ENCODE data around the gene TMEM82.

Gene TMEM82

GRCh38 chr1:15736038-15736891 lies 6.0 kb upstream of the TMEM82 start, which contains the start of gene SLC25A34:
TSS of gene SLC25A34 (plus strand) at chr1:15736258. CDS start at chr1:15736486, 228 bp downstream.
- DNase-seq (ENCODE audit: low read depth) = no peak

DNA sequence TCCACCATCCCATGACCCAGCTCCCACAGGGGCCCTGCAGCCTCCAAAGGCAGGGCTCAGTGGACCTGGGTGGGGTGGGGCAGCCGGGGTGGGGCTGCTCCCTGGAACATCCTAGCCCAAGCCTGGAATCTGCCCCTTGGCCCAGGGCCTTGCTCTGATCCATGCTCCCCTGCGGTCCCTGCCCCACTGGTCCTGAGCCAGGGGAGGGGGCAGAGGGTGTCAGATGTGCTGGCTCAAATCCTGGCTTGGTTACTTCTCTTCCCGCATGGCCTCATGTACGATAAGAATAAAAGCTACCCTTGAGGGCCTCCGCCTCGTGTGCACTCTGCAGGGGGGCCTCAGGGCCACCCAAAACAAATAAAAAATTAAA lies 5.4 kb upstream of the TMEM82 start:
- DNase-seq (ENCODE audit: low read depth) = no peak

DNA sequence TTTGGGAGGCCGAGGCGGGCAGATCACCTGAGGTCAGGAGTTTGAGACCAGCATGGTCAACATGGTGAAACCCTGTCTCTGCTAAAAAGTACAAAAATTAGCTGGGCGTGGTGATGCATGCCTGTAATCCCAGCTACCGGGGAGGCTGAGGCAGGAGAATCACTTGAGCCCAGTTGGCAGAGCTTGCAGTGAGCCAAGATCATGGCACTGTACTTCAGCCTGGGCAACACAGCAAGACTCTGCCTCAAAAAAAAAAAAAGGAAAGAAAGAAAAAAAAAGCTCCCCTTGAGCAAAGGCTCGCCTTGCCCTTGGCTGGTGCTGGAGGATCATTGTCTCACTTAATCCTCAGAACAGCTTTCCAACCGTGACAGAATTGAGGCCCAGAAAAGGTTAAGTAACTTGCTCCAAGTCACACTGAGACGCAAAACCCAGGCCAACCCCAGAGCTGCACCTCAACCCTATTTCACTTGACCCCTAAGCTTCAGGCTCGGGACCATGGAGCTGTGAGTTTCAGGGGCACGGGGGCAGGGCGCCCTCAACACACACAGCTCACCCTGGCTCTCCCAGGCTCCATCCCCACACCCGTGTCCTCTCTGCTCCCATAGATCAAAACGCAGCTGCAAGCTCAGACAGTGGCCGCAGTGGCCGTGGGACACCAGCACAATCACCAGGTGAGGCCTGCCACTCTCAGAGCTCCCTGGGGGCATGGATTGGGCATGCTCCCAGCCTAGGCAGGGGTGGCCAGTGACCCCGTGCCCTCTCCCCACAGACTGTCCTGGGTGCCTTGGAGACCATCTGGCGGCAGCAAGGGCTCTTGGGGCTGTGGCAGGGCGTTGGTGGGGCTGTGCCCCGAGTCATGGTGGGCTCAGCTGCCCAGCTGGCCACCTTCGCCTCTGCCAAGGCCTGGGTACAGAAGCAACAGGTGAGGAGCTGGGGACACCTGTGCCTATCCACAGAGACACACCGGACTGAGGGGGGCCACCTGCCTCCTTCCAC lies 4.7 kb upstream of the TMEM82 start:
- no peak for DNase-seq (ENCODE audit: low read depth)

DNA sequence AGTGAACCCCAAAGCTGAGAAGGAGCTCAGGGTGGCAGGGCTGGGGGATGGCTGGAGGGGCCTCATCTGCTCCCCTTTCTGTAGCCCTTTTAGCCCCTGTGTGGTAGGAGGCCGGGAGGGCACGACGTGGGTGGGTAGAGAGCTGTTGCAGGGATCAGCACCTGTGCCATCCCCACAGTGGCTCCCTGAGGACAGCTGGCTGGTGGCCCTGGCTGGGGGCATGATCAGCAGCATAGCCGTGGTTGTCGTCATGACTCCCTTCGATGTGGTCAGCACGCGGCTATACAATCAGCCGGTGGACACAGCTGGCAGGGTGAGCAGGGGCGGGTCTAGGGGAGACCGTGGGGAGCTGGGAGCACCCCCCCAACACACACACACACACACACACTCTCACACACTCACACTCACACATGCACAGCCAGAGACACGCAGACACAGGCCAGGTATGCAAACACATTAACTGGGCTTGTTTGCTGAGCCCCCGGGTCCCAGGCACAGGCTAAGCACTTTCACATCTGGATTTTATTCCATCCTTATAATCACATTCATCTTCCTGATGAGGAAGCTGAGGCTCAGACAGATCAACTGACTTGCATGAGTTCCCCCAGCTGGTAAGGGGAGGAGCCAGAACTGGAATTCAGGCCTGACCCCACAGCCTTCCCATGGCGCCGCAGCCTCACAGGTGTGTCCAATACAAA lies 3.7 kb upstream of the TMEM82 start:
- DNase-seq (ENCODE audit: low read depth) = no peak

GRCh38 chr1:15739259-15739658 lies 3.0 kb upstream of the TMEM82 start:
- DNase-seq (ENCODE audit: low read depth) = no peak

DNA sequence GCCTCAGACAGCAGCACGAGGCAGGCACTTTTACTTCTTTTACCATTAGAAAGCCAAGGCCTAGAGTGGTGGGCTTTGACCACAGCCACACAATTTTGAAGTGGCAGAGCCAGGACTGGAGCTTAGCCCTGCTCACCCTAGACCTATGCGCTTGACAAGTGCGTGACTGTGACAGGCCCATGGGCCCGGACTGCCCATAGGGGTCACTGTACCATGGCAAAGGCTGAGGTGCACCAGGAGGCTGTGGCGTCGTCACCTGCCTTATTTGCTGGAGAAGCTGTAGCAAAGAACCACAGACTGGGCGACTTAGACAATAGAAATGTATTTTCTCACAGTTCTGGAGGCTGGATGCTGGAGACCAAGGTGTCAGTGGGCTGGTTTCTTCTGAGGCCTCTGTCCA lies 2.6 kb upstream of the TMEM82 start:
- DNase-seq (ENCODE audit: low read depth) = no peak

DNA sequence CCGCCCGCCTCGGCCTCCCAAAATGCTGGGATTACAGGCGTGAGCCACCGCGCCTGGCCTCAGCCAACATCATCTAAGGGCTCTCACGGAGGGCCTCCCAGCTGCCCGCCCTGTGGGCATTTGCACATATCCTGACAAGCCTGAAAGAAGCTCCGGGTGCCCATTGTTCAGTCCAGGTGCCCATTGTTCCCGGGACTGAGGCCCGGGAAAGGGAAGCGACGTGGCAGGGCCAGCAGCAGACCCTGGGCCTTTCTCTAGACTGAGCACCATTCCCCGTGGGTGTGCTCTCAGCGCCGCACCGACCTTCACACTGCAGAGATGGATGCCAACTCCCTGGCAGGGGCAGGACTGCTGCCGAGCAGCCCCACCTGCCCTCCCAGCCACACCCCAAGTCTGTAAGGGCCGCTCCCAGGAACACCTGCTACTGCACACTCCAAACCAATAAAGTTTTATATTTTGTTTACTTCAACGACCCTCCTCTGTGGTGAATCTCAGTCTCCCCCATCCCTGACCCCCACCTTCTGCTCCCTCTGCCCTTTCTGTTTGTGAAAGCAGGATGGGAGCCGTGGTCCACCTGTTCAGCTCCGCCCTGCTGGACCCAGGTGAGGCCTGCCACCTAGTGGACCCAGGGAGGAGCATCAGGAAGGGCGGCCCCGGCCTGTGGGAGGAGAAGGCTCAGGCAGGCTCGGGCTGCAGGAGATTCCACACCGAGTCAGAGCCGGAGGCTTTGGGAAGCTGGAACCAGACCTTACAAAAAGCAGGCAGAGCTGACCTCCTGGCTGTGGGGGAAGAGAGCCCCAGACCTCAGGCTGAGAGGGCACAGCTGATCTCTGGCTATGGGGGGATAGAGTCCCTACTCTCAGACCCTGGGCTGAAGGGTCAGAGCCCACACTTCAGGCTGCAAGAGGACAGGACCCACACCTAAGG lies 1.1 kb upstream of the TMEM82 start:
- peak; percentile 27 for DNase-seq (ENCODE audit: low read depth)

GRCh38 chr1:15744122-15744679 lies 1.9 kb downstream of the TMEM82 start:
- no peak for DNase-seq (ENCODE audit: low read depth)

DNA sequence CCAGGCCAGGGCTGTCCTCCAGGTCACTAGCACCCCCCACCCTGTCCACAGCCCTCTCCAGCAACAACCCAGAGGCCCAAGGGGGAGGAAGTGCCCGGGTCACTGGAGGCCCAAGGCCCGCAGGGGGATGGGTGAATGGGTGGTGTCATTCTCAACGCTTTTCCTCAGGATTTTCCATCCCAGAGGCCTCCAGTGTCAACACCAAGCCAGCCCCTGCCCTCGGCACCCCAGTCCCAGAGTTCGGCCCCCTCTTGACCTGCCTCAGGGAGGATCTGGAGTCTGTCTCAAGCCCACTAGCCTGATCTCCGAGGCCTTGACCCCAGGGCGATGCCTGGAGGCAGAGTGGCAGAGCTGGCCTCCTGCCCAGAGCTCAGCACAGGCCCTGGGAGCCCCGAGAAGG lies 5.1 kb downstream of the TMEM82 start:
- no peak for DNase-seq (ENCODE audit: low read depth)

DNA sequence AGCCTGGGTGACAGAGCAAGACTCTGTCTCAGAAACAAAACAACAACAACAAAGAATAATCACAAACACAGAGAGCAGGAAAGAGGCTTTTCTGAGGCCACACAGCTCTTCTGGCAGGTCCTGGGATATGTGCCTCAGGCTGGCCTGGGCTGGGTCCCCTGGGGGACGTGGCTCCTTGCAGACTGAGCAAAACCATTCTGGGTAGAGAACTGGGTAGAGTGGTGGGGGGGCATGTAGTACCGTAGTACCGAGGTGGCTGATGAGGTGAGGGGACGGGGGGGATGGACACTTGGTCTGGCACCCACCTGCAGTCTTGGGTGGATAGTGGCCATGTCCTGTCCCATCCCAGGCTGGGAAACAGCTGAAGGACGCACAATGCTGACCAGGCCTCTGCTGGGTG lies 6.0 kb downstream of the TMEM82 start:
- DNase-seq (ENCODE audit: low read depth) = no peak

DNA sequence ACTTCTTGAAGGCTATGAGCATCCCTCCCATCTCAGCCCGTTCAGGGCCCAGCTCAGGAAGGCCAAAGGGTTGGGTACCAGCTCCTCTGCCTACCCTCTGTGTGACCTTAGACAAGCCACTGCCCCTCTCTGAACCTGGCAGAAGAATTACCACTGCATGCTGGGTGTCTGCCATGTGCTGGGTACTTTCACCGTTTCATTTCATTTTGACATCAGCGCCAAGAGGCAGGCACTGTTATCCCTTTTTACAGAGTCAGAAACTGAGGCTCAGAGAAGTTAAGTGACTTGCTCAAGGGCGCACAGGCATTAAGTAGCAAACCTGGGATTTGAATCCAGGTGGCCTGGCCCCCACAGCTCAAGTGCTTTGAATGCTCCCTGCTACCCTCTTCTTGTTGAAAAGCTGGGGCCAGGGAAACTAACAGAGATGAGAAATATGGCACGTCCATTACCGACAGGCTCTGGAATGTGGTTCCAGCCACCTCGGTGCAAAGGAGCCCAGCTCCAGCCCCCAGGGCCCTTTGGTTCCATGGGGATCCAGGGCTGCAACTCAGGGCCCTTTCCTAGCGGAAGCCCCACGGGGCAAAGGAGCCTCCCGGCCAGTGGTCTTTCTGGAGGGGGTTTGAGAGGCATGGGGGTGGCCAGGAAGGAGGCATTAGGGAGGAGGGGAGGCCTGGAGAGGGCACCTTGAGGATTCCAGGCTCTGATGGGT lies 6.5 kb downstream of the TMEM82 start:
- DNase-seq (ENCODE audit: low read depth) = no peak

- DNase-seq (ENCODE audit: low read depth) = no peak
Measured at GRCh38 chr1:15749399-15750291, 7.3 kb downstream of the TMEM82 start.

GRCh38 chr1:15750924-15751323 lies 8.6 kb downstream of the TMEM82 start:
- DNase-seq (ENCODE audit: low read depth) = no peak

DNA sequence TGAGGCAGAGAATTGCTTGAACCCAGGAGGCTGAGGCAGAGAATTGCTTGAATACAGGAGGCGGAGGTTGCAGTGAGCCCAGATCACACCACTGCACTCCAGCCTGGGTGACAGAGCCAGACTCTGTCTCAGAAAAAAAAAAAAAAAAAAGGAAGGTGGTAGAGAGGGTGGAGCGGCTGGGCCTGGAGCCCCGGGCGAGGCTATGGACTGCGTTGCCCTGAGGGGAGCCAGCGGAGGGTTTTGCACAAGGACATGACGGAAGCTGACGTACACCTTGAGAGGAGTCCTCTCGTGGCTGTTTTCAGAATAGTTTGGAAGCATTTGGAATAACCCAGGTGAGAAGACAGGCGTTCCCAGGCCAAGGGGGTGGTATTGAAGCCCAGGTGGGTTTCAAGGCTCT lies 9.4 kb downstream of the TMEM82 start:
- DNase-seq (ENCODE audit: low read depth) = no peak

- no peak for DNase-seq (ENCODE audit: low read depth)
Measured at GRCh38 chr1:15753776-15754175, 11.5 kb downstream of the TMEM82 start.

DNA sequence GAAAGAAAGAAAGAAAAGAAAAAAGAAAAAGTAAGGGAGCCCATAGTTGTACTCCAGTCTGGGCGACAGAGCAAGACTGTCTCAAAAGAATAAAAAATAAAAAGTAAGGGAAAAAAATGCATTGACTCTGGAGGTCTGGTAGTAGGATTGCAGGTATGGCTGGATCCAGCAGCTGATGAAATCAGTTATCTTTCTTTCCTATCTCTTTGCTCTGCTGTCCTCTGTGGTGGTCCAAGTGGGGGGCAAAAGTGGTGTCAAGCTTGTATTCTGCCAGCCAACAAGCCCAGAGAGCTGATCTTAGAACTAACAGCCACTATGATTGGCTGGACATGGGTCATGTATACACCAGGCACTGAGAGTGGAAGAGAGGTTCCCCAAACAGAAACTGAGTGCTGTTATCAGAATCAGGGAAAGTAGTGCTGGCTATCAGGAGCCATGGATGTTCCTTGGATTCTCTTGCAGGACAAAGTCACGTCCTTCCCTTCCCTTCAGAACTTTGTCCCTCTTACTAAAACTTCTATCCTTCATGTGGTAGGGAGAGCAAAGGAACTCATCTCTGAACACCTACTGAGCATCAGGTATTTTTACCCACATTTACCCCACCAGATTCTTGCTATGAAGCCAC lies 12.8 kb downstream of the TMEM82 start:
- no peak for DNase-seq (ENCODE audit: low read depth)

GRCh38 chr1:15755646-15756040 lies 13.3 kb downstream of the TMEM82 start:
- no peak for DNase-seq (ENCODE audit: low read depth)

- DNase-seq (ENCODE audit: low read depth) = no peak
Measured at GRCh38 chr1:15756143-15757015, 14.1 kb downstream of the TMEM82 start.

Data from stimulated activated CD8-positive, alpha-beta memory T cell treated with anti-CD3 and anti-CD28 coated beads, Interleukin-12 subunit alpha, Interleukin-12 subunit beta, amount 100 ng/mL, for 4 hours (primary cell).